NCI-H2227 (cell line): ENCODE results near the gene SOX5.
"Not testable (repeated sequence)": the region's sequence is repeated elsewhere in the genome, so short reads cannot be mapped to it uniquely, and the experiment has no call there.

ENCODE experiments used
- DNase-seq: peaks from one replicate; lab custom pipeline; 2025; ENCODE audit not compliant: unreplicated experiment; lab: John Stamatoyannopoulos, UW

SOX5 gene

DNA sequence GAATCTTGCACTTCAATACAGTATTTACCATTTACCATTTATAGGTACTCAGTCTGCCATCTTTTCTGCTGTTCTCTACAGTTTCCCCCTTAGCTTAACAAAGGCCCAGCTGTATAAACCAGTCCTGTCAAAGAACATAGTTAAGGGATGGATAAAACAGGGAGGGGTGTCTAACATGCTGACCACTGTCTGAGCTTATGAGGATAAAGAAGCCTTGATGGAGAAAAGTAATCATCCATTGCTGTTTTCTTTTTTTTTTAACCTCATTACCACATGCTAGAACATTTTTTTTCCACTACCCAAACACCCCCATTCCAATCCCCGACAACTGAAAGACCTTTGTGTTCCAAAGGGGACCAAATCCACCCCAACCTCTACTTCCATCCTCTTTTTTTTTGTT lies 39.9 kb downstream of the SOX5 start:
- no peak for DNase-seq

DNA sequence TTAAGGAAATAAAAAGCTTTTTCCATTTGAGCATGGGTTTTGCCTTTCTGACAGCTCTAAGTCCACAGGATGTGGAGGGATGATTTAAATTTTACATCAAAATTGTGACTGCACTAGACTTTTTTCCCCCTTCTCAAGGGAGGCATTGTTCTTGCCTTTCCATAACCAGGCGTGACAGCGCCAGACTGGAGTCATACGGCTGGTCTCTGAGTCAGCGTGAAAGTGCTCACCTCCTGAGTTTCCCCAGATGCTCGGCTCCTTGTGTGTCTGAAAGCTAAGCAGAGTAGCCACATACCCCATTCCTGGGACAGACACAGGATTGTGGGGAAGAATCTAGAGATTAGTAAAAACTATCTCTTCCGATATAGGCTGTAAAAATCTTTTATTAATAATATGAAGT lies 43.1 kb downstream of the SOX5 start:
- peak; percentile 5 for DNase-seq

DNA sequence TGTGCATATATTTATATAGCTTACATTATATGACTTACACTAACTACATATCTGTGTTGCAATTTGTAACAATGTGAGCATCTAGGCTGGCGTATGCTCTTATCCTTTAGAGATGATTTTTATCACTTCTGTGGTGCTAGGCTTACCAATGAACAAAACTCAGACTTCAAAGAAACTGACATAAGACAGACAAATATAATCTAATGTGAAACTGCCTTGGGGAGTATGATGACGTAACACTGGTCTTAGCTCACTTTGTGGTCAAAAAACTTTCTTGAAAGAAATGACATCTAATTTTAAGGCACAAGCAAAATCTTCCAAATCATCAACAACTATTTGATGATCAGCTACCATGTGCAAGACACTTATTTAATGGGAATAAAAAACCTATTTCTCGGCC lies 50.0 kb downstream of the SOX5 start:
- DNase-seq = no peak

DNA sequence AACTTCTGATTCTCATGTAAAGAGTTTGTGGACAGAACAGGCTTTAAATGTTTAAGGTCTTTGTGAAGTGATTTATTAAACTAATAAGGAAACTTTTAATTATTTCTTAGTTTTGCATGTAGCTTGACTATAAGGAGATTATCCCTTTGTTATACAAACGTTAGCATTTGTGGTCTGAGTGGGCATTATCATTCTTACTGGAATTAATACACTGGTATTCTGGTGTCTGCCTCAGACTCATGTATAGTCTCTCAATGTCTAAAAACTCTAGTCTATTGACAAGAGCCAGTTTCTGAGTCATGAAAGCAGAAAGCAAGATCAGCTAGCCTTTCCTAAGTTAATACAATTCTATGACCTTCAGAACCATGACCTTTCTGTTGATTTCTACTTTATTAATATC lies 51.3 kb downstream of the SOX5 start:
- no peak for DNase-seq

DNA sequence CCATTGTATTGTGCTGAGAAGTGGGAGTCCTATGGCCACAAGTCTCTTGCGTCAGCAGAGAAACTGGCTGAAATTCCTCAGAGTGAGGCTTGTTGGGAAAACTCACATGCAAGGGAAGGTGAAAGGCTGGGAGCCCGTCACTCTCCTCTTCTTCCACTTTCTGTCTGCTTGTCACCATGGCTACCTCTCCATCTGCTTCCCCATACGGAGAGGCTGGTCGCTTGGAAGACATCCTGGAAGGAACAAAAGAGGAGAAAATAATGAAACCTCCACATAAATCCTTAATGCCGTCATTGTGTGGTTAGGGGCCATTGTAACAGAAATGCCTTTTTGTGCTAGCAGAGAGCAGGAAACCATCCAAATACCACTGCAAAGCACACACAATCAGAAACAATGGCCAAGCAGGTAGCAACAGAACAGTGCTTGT lies 53.7 kb downstream of the SOX5 start:
- peak; percentile 48 for DNase-seq

GRCh38 chr12:23893611-23894010 lies 55.9 kb downstream of the SOX5 start:
- DNase-seq = no peak

DNA sequence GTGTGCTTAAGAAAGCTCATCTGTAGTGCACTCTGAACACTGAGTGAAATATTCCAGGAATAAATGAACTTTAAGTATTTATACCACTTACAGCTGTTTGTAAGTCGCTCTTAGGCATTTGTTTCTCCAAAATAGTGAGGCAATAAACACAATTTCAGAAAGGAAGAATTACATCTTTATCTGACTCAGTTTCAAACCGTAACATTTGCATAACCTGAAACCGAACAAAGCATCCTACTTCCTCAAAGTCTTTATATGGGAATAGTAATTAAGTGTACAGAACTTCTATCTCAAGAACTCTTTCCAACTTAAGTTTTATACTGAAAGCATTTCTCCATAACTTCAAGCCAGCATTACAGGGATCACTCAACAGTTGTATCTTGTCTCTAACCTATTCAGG lies 58.4 kb downstream of the SOX5 start:
- no peak for DNase-seq

- no peak for DNase-seq
These were observed 60.4 kb downstream of the SOX5 start for GRCh38 chr12:23889069-23889440.

- no peak for DNase-seq
These were observed 60.9 kb downstream of the SOX5 start for GRCh38 chr12:23888396-23889068.

DNA sequence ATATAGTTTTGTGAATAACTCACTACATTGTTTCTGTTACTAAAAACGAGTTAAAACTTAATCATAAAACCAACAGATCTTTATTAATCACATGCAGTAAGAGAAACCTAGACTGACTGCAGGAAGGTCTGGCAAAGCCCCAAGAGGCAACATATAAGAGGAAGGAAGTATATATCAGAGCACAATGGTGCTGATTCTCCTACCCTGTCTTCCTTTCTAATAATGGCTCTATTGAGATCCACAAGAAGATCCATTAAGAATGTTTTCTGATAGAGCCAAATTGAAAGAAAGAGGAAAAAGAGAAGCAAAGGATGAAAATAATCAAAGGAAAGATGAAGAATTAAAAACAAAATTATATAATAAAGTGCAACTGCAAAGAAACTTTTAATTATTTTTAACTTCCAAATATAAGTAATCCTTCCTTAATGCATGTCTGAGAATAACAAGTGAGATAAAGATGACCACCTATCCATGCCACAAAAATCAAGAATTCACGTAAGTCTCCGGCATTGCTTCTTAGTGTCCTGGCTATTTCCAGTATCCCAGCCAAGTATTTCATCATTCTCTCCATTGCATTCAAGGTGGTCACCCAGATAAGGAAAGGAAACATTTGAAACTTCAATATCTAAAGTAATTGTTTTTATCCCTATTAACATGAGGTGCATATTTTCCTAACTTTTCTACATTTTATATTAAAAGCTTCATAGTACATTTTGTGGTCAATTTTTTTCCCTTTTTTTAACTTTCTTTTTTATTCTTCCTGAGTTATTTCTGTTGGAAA lies 62.2 kb downstream of the SOX5 start:
- DNase-seq = no peak

GRCh38 chr12:23885394-23885793 lies 64.1 kb downstream of the SOX5 start:
- DNase-seq = no peak

GRCh38 chr12:23884909-23885308 lies 64.6 kb downstream of the SOX5 start:
- no peak for DNase-seq

- DNase-seq = no peak
These were observed 68.5 kb downstream of the SOX5 start for GRCh38 chr12:23880988-23881387.

DNA sequence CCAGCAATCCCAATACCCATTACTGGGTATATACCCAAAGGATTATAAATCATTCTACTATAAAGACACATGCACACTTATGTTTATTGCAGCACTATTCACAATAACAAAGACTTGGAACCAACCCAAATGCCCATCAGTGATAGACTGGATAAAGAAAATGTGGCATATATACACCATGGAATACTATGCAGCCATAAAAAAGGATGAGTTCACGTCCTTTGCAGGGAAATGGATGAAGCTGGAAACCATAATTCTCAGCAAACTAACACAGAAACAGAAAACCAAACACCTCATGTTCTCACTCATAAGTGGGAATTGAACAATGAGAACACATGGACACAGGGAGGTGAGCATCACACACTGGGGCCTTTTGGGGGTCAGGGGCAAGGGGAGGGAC lies 72.9 kb downstream of the SOX5 start:
- DNase-seq = not testable (repeated sequence)

- no peak for DNase-seq
These were observed 81.7 kb downstream of the SOX5 start for GRCh38 chr12:23867794-23868193.

DNA sequence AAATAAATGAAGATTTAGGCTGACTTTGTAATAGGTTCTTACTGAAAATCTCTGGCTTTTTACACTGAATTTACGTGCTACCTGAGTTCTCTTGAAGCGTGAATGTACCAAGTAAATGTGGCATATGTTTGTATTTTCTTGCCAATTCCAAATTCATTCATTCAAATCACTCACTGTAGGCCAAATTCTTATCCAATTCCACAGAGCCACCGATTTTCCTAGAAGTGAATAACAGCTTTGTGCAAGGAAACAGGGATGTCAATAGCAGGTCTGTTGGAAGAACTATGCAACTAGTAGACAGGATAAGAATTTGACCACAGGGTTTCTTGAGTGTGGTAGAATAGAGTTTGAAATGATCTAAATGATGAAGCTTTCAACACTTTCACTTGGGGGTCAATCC lies 86.8 kb downstream of the SOX5 start:
- no peak for DNase-seq

GRCh38 chr12:23860019-23860418 lies 89.5 kb downstream of the SOX5 start:
- no peak for DNase-seq

DNA sequence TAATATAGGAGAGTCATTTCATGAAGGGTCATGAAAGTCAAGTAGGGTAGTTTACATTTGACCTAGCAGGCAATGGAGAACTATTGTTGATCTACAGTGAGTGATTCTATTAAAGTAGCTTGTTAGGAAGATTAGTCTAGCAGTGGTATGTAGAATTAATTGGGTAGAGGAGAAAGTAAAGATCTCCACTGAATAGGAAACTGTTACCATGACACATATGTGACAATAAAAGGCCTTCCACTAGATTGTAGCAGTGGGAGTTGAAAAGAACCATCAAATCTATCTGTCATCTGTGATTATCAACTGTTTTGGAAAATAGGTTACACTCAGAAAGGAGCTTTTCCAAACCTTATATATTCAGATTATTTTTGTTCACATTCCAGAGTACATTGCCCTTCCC lies 92.3 kb downstream of the SOX5 start:
- DNase-seq = no peak

- no peak for DNase-seq
These were observed 93.7 kb downstream of the SOX5 start for GRCh38 chr12:23855813-23856212.

GRCh38 chr12:23854598-23854997 lies 94.9 kb downstream of the SOX5 start:
- DNase-seq = no peak

DNA sequence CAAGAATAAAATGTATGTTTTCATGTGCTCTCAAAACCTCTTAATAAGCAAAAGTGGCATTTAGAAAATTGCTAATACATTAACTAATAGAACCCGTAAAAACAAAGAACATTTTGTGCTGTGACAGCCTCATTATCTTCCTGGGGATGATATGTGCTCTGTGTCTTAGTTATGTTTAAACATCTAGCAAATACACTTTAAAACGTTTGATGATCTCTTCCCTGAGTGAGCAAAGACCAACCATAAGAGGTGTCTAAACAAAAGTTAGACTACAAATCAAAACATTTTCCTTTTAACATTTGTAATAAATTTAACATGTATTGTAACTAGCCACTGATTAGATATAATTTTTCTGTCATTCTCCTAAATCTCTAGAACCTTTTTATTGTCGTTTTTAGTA lies 95.8 kb downstream of the SOX5 start:
- DNase-seq = no peak

- DNase-seq = no peak
These were observed 97.9 kb downstream of the SOX5 start for GRCh38 chr12:23851602-23852001.

DNA sequence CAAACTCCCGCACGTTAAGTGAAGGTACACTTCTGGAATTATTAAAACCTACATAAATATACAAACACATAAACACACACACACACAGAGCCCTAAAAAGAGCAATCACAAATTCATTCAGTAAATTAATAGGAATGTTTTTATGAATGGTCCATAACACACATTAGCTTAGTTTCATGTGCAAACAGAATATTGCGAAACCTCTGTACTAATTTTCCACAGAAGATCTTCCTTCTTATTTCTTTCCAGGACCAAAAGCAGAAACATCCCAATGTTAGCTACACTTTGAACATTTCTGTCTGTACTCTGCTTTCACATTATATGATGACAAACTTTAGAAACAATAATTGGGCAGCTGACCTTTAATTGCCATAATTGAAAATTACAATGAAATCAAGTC lies 101.6 kb downstream of the SOX5 start:
- no peak for DNase-seq
